Cardiac fibroblast (primary cell): ENCODE results near the gene ZBTB46.
"Not testable (repeated sequence)": the region's sequence is repeated elsewhere in the genome, so short reads cannot be mapped to it uniquely, and the experiment has no call there.

Experiments used
- DNase-seq, 2 donors: peaks; one replicate each; pipeline versions ENCODE4 v3.0.0 to v3.0.0-alpha.2; 2010; ENCODE audit warnings: low read depth in 2 of 2
- H3K4me3 ChIP-seq, 2 donors: replicated peaks in 1 of 2; 1 replicate in 1 of 2; 2 replicates in 1 of 2; pipeline ENCODE4 v1.5.1; 2011; ENCODE audit warnings: low read depth in 2 of 2, low read length in 2 of 2, mild to moderate bottlenecking in 2 of 2, moderate library complexity in 1 of 2
- CTCF ChIP-seq: IDR thresholded peaks from one replicate; pipeline ENCODE4 v1.5.1; 2011; ENCODE audit warnings: low read depth, mild to moderate bottlenecking, low read length, inconsistent platforms

The ZBTB46 gene

GRCh38 chr20:63856098-63856511 lies 25.0 kb upstream of the ZBTB46 start:
- H3K4me3 ChIP-seq, result no peak overlapping the region
- no peak for TF ChIP-seq CTCF
- DNase-seq, result no peak

DNA sequence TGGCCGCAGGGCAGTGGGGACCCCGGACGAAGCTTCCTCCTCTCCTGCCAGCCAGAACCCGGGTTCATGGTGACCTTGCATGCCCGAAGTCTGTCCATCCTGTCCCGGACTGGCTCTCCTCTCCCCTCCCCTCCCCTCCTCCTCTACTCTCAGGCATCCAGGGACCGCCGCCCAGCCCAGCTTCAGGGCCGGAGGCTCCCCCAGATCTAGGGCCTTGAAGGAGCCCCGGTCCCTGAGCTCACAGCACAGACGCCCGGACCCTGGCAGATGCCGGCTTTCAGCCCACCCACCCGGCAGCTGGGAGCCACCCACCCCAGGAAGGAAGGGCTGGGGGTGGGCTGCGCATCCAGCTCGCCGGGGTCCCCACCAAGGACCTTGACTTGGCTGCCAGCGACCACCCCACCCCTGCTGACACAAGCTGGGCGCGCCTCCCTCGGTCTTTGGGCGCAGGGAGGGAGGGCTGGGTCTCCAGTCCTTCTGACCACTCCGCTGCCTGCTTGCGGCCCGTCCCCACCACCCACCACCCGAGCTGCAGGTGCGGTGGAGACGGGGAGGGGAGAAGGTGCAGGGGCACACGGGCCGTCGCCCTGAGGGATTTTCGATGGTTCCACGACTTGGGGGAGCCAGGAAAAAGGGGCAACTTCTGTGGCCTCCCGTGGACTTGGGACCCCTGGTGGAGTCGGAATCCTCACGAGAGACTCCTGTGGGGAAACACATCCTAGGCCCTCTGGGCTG lies 24.5 kb upstream of the ZBTB46 start:
- DNase-seq, result no peak
- TF ChIP-seq CTCF, result no peak
- H3K4me3 ChIP-seq, result no peak overlapping the region

DNA sequence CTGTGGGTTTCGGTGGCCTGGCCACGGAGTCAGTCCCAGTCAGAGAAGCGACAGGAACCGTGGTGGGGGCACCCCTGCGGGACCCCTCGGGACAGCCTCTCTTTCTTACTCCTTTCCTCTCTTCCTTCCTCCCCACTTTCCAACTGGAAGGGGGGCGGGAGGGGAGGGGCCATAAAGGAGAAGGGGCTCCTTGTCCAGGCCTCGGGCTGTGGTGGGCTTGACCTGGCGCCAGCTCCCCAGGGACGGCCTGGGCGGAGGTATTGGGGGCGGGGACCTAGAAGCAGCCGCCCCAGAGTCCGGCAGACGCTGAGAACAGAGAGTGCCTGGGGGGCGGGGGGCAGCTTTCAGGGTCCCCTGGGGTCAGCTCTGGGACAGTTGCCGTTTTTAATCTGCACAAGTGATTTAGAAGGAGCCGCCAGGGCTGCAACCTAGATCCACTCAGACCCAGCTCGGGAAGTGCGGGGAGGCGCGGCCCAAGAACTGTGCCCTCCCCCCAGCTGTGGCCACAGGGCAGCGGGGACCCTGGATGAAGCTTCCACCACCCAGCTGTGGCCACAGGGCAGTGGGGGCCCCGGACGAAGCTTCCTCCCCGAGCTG lies 23.8 kb upstream of the ZBTB46 start:
- no peak for TF ChIP-seq CTCF
- DNase-seq, result no peak
- no peak overlapping the region for H3K4me3 ChIP-seq

DNA sequence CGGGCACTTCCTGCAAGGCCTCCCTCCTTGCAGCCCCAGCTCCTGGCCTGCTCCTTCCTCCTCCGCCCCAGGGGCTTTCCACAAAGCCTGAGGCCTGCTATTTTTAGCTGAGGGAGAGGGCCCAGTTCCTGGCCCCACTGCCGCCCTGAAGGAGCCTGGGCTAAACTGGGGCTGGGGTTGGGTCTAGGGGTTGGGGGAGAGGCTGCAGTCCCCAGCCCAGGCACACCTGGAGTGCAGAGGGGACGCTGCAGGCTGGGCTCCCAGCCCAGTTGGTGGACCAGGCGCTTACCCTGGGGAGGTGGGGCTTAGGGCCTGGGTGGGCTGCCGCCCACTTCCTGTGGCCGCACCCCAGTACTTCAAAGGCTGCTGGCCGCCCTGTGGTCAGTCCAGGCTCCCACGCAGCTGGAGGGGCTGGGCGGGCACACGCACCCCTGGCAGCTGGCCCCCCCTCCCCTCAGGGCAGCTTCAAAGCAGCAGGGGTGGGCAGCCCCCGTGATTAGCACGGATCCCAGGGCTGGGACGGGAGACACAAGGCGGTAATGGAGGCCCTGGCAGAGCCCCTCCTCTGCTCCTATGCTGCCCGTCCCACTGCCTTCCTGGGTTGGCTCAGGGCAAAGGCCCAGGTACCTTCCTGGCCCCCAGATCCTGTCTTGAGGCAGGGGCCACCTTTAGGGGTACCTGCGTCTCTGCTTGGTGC lies 23.2 kb upstream of the ZBTB46 start:
- no peak for TF ChIP-seq CTCF
- no peak for DNase-seq

GRCh38 chr20:63853733-63854068 lies 22.6 kb upstream of the ZBTB46 start:
- not testable (repeated sequence) for H3K4me3 ChIP-seq, DNase-seq

More for the DNA sequence above, 23.2 kb upstream of the ZBTB46 start:
- H3K4me3 ChIP-seq, result no peak overlapping the region

GRCh38 chr20:63851548-63851943 lies 20.5 kb upstream of the ZBTB46 start:
- not testable (repeated sequence) for H3K4me3 ChIP-seq, DNase-seq

DNA sequence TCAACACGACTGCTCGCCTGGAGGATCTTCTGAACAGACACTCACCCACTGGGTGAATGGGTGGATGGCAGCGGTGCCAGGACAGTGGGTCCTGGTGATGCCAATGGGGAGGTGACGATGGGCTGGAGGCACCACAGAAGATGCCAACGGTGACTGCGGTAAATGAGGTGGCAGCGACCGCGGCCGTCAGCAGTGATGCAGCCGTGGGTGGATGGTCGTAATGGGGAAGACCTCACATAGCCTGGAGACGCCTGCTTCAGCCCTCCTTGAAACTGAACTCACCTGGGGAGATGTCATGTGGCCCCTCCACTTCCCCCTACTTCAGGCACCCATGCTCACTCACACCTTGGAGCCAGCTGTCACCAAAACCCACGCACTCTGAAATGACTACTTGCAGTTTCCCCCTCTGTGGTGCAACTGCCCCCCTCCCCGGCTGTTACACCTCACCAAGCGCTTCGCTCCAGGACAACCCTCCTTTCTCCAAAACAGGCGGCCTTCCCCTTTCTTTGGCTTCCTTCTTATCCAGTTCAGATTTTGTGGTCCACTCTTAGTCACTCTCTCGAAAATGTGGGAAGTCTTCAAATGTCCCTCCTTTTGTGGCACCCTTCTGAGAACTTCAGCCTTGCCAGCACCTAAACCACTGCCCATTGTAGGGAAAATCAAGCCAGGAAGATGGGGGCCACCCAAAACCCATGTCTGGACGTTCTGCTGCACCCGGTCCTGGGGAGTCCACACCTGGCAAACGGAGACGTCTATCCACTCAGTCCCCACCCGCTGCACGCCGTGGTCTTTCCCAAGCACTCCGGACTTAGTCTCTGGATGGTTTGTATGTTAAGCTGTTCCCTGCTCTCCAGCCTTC lies 19.9 kb upstream of the ZBTB46 start:
- no peak for TF ChIP-seq CTCF
- H3K4me3 ChIP-seq, result no peak overlapping the region
- DNase-seq, result no peak
